Omental fat pad (tissue), 4 donors: ENCODE measurements around the gene C11orf52. TPM values are rescaled to one million over a fixed set of nuclear protein-coding genes. Genes with fewer than 3 reads are reported as not detected.

Experiments
- ATAC-seq: fragments of 150-250 bp; one replicate; pipeline ENCODE4 v1.9.1; 2016; ENCODE audit warnings: mild to moderate bottlenecking, moderate library complexity; ENCODE audit not compliant: low FRiP score
- DNase-seq: peaks from one replicate; pipeline ENCODE4 v3.0.0-alpha.2; 2019; ENCODE audit warnings: low spot score
- CTCF ChIP-seq, 3 donors: fragments of 450-650 bp; IDR thresholded peaks; one replicate each; pipeline ENCODE4 v1.5.1; 2016 to 2017; ENCODE audit warnings: antibody characterized with exemption in 3 of 3, mild to moderate bottlenecking in 3 of 3, moderate library complexity in 2 of 3
- total RNA-seq, 4 donors: library from RNA; depleted of rRNA; stranded (reverse); fragments of >200 nt; gene quantifications; one replicate each; pipeline ENCODE4 v1.1.0, GENCODE V29; 2016

The C11orf52 gene
- total RNA-seq, 4 donors from 2014 or later: 3.4 to 7.9 (median 7.5) TPM; not detected in 1

- no peak for ATAC-seq
Observed at GRCh38 chr11:111937461-111937769, 18.7 kb downstream of the C11orf52 start.

GRCh38 chr11:111937844-111938243 is 19.1 kb downstream of the C11orf52 start:
- ATAC-seq (no peak), DNase-seq (no peak)
- no peak for TF ChIP-seq CTCF (IDR thresholded peaks at IDR 0.05)

More at GRCh38 chr11:111937461-111937769, 18.7 kb downstream of the C11orf52 start:
- no peak for TF ChIP-seq CTCF (IDR thresholded peaks at IDR 0.05)
- no peak for DNase-seq

- TF ChIP-seq CTCF (IDR thresholded peaks at IDR 0.05): no peak
- ATAC-seq (no peak), DNase-seq (no peak)
Observed at GRCh38 chr11:111938687-111939160, 20.0 kb downstream of the C11orf52 start.

GRCh38 chr11:111939836-111940604 is 21.3 kb downstream of the C11orf52 start:
- DNase-seq: no peak
- no peak for ATAC-seq
- TF ChIP-seq CTCF (IDR thresholded peaks at IDR 0.05): no peak

- no peak for ATAC-seq
- DNase-seq: no peak
- no peak for TF ChIP-seq CTCF (IDR thresholded peaks at IDR 0.05)
Observed at GRCh38 chr11:111941963-111942362, 23.2 kb downstream of the C11orf52 start.

GRCh38 chr11:111942829-111943228 is 24.1 kb downstream of the C11orf52 start:
- DNase-seq (no peak), ATAC-seq (no peak)
- no peak for TF ChIP-seq CTCF (IDR thresholded peaks at IDR 0.05)

- no peak for ATAC-seq
- TF ChIP-seq CTCF (IDR thresholded peaks at IDR 0.05): no peak
- no peak for DNase-seq
Observed at GRCh38 chr11:111944139-111944538, 25.4 kb downstream of the C11orf52 start.
